ENCODE results near the gene NFIB.
A peak's percentile ranks its signal among the peaks of the same experiment; 100 is the strongest.

The NFIB gene

GRCh38 chr9:14096258-14096922 lies 217.6 kb downstream of the NFIB start:
- Histone ChIP-seq H3K4me3 (ENCODE audit: low read length) (peak overlapping the region; percentile 14), H3K27me3 (ENCODE audit: control insufficient read depth, insufficient read depth, low read length) (no peaks in the 10 kb centered on the region), H3K36me3 (ENCODE audit: control insufficient read depth, insufficient read depth, low read length) (no peaks in the 10 kb centered on the region), H3K27ac (ENCODE audit: low read depth, low read length) (peak overlapping the region; percentile 64), H3K9ac (ENCODE audit: low read length) (no peak overlapping the region), H3K4me1 (ENCODE audit: control insufficient read depth, insufficient read depth, low read length) (peaks cover 13% of the 10 kb centered on the region)

GRCh38 chr9:14095277-14095676 lies 218.7 kb downstream of the NFIB start:
- H3K9ac ChIP-seq (ENCODE audit: low read length), result no peak overlapping the region
- H3K27ac ChIP-seq (ENCODE audit: low read depth, low read length), result peak overlapping the region; percentile 34
- H3K4me3 ChIP-seq (ENCODE audit: low read length), result no peak overlapping the region
- no peaks in the 10 kb centered on the region for H3K27me3 ChIP-seq (ENCODE audit: control insufficient read depth, insufficient read depth, low read length)
- no peaks in the 10 kb centered on the region for H3K36me3 ChIP-seq (ENCODE audit: control insufficient read depth, insufficient read depth, low read length)
- H3K4me1 ChIP-seq (ENCODE audit: control insufficient read depth, insufficient read depth, low read length), result peaks cover 13% of the 10 kb centered on the region

GRCh38 chr9:14094491-14094890 lies 219.4 kb downstream of the NFIB start:
- H3K9ac ChIP-seq (ENCODE audit: low read length), result no peak overlapping the region
- no peak overlapping the region for H3K4me3 ChIP-seq (ENCODE audit: low read length)
- H3K36me3 ChIP-seq (ENCODE audit: control insufficient read depth, insufficient read depth, low read length), result no peaks in the 10 kb centered on the region
- no peak overlapping the region for H3K27ac ChIP-seq (ENCODE audit: low read depth, low read length)
- no peaks in the 10 kb centered on the region for H3K27me3 ChIP-seq (ENCODE audit: control insufficient read depth, insufficient read depth, low read length)
- peaks cover 13% of the 10 kb centered on the region for H3K4me1 ChIP-seq (ENCODE audit: control insufficient read depth, insufficient read depth, low read length)

- Histone ChIP-seq H3K4me3 (ENCODE audit: low read length) (no peak overlapping the region), H3K9ac (ENCODE audit: low read length) (no peak overlapping the region), H3K36me3 (ENCODE audit: control insufficient read depth, insufficient read depth, low read length) (no peaks in the 10 kb centered on the region), H3K27me3 (ENCODE audit: control insufficient read depth, insufficient read depth, low read length) (no peaks in the 10 kb centered on the region), H3K4me1 (ENCODE audit: control insufficient read depth, insufficient read depth, low read length) (peaks cover 11% of the 10 kb centered on the region), H3K27ac (ENCODE audit: low read depth, low read length) (no peak overlapping the region)
Measured at GRCh38 chr9:14092344-14092743, 221.6 kb downstream of the NFIB start.

- no peak overlapping the region for H3K27ac ChIP-seq (ENCODE audit: low read depth, low read length)
- H3K4me3 ChIP-seq (ENCODE audit: low read length), result no peak overlapping the region
- no peak overlapping the region for H3K9ac ChIP-seq (ENCODE audit: low read length)
- H3K4me1 ChIP-seq (ENCODE audit: control insufficient read depth, insufficient read depth, low read length), result no peaks in the 10 kb centered on the region
- H3K36me3 ChIP-seq (ENCODE audit: control insufficient read depth, insufficient read depth, low read length), result no peaks in the 10 kb centered on the region
- no peaks in the 10 kb centered on the region for H3K27me3 ChIP-seq (ENCODE audit: control insufficient read depth, insufficient read depth, low read length)
Measured at GRCh38 chr9:14089051-14089803, 224.7 kb downstream of the NFIB start.

GRCh38 chr9:14087576-14087975 lies 226.4 kb downstream of the NFIB start:
- Histone ChIP-seq H3K36me3 (ENCODE audit: control insufficient read depth, insufficient read depth, low read length) (no peaks in the 10 kb centered on the region), H3K27ac (ENCODE audit: low read depth, low read length) (no peak overlapping the region), H3K4me1 (ENCODE audit: control insufficient read depth, insufficient read depth, low read length) (no peaks in the 10 kb centered on the region), H3K4me3 (ENCODE audit: low read length) (no peak overlapping the region), H3K27me3 (ENCODE audit: control insufficient read depth, insufficient read depth, low read length) (no peaks in the 10 kb centered on the region), H3K9ac (ENCODE audit: low read length) (no peak overlapping the region)

GRCh38 chr9:14086495-14086894 lies 227.4 kb downstream of the NFIB start:
- no peak overlapping the region for H3K9ac ChIP-seq (ENCODE audit: low read length)
- no peaks in the 10 kb centered on the region for H3K27me3 ChIP-seq (ENCODE audit: control insufficient read depth, insufficient read depth, low read length)
- no peak overlapping the region for H3K4me3 ChIP-seq (ENCODE audit: low read length)
- H3K27ac ChIP-seq (ENCODE audit: low read depth, low read length), result no peak overlapping the region
- no peaks in the 10 kb centered on the region for H3K4me1 ChIP-seq (ENCODE audit: control insufficient read depth, insufficient read depth, low read length)
- no peaks in the 10 kb centered on the region for H3K36me3 ChIP-seq (ENCODE audit: control insufficient read depth, insufficient read depth, low read length)

GRCh38 chr9:14085810-14086209 lies 228.1 kb downstream of the NFIB start:
- Histone ChIP-seq H3K4me3 (ENCODE audit: low read length) (no peak overlapping the region), H3K36me3 (ENCODE audit: control insufficient read depth, insufficient read depth, low read length) (no peaks in the 10 kb centered on the region), H3K27me3 (ENCODE audit: control insufficient read depth, insufficient read depth, low read length) (no peaks in the 10 kb centered on the region), H3K9ac (ENCODE audit: low read length) (no peak overlapping the region), H3K27ac (ENCODE audit: low read depth, low read length) (no peak overlapping the region), H3K4me1 (ENCODE audit: control insufficient read depth, insufficient read depth, low read length) (no peaks in the 10 kb centered on the region)

GRCh38 chr9:14084867-14085266 lies 229.1 kb downstream of the NFIB start:
- H3K27me3 ChIP-seq (ENCODE audit: control insufficient read depth, insufficient read depth, low read length), result no peaks in the 10 kb centered on the region
- H3K4me1 ChIP-seq (ENCODE audit: control insufficient read depth, insufficient read depth, low read length), result no peaks in the 10 kb centered on the region
- H3K4me3 ChIP-seq (ENCODE audit: low read length), result no peak overlapping the region
- H3K36me3 ChIP-seq (ENCODE audit: control insufficient read depth, insufficient read depth, low read length), result no peaks in the 10 kb centered on the region
- no peak overlapping the region for H3K27ac ChIP-seq (ENCODE audit: low read depth, low read length)
- no peak overlapping the region for H3K9ac ChIP-seq (ENCODE audit: low read length)

GRCh38 chr9:14083366-14083765 lies 230.6 kb downstream of the NFIB start:
- H3K4me1 ChIP-seq (ENCODE audit: control insufficient read depth, insufficient read depth, low read length), result no peaks in the 10 kb centered on the region
- no peaks in the 10 kb centered on the region for H3K27me3 ChIP-seq (ENCODE audit: control insufficient read depth, insufficient read depth, low read length)
- no peak overlapping the region for H3K9ac ChIP-seq (ENCODE audit: low read length)
- no peaks in the 10 kb centered on the region for H3K36me3 ChIP-seq (ENCODE audit: control insufficient read depth, insufficient read depth, low read length)
- no peak overlapping the region for H3K27ac ChIP-seq (ENCODE audit: low read depth, low read length)
- H3K4me3 ChIP-seq (ENCODE audit: low read length), result no peak overlapping the region

GRCh38 chr9:14082732-14083131 lies 231.2 kb downstream of the NFIB start:
- H3K9ac ChIP-seq (ENCODE audit: low read length), result no peak overlapping the region
- no peak overlapping the region for H3K27ac ChIP-seq (ENCODE audit: low read depth, low read length)
- no peaks in the 10 kb centered on the region for H3K4me1 ChIP-seq (ENCODE audit: control insufficient read depth, insufficient read depth, low read length)
- no peak overlapping the region for H3K4me3 ChIP-seq (ENCODE audit: low read length)
- no peaks in the 10 kb centered on the region for H3K36me3 ChIP-seq (ENCODE audit: control insufficient read depth, insufficient read depth, low read length)
- H3K27me3 ChIP-seq (ENCODE audit: control insufficient read depth, insufficient read depth, low read length), result no peaks in the 10 kb centered on the region

- H3K27ac ChIP-seq (ENCODE audit: low read depth, low read length), result no peak overlapping the region
- no peak overlapping the region for H3K4me3 ChIP-seq (ENCODE audit: low read length)
- H3K36me3 ChIP-seq (ENCODE audit: control insufficient read depth, insufficient read depth, low read length), result no peaks in the 10 kb centered on the region
- no peak overlapping the region for H3K9ac ChIP-seq (ENCODE audit: low read length)
- H3K27me3 ChIP-seq (ENCODE audit: control insufficient read depth, insufficient read depth, low read length), result no peaks in the 10 kb centered on the region
- H3K4me1 ChIP-seq (ENCODE audit: control insufficient read depth, insufficient read depth, low read length), result no peaks in the 10 kb centered on the region
Measured at GRCh38 chr9:14081745-14082144, 232.2 kb downstream of the NFIB start.
